SK-N-SH (cell line): ENCODE results near the gene XCR1. TPM values are rescaled to one million over a fixed set of nuclear protein-coding genes. Genes with fewer than 3 reads are reported as not detected.

ENCODE experiments used
- CTCF ChIA-PET: fragments of 300-600, 350-600 bp; formaldehyde crosslinking; extraction: SDS; loops from one replicate; lab custom pipeline; 2021; lab: Yijun Ruan, JAX
- POLR2A ChIA-PET: fragments of 350-600 bp; sonication (Branson Sonifier 250); formaldehyde crosslinking; extraction: SDS; loops from one replicate; lab custom pipeline; 2020; ENCODE audit warnings: antibody characterized with exemption, inconsistent platforms; lab: Yijun Ruan, JAX
- DNase-seq: peaks from one replicate; pipeline ENCODE4 v3.0.0; 2012
- H2AFZ ChIP-seq: fragments of 200-600 bp; sonication (generic); 2 replicates; pipeline ENCODE4 v1.8.1; 2016; ENCODE audit warnings: antibody characterized with exemption, mild to moderate bottlenecking, low read depth
- H3F3A ChIP-seq: fragments of 200-600 bp; sonication (generic); replicated peaks from 2 replicates; pipeline ENCODE3; 2016; ENCODE audit warnings: antibody characterized with exemption, mild to moderate bottlenecking; ENCODE audit not compliant: insufficient read depth
- H3K27ac ChIP-seq, 2 experiments: fragments of 200-500 bp in 1 of 2; fragments of 200-600 bp in 1 of 2; sonication (Bioruptor generic) in 1 of 2; sonication (generic), shearing (Covaris generic) in 1 of 2; 2 replicates each; pipeline versions ENCODE4 v1.5.1 to v1.6.1; 2014 to 2016; ENCODE audit warnings: low read depth in 2 of 2, inconsistent platforms in 1 of 2, low read length in 1 of 2, mild to moderate bottlenecking in 1 of 2, mixed read lengths in 1 of 2
- H3K27me3 ChIP-seq: fragments of 200-600 bp; sonication (generic), shearing (Covaris generic); 2 replicates; pipeline ENCODE4 v1.6.1; 2016; ENCODE audit warnings: mixed run types; ENCODE audit not compliant: insufficient read depth
- H3K36me3 ChIP-seq, 2 experiments: fragments of 200-500 bp in 1 of 2; fragments of 200-600 bp in 1 of 2; sonication (Bioruptor generic) in 1 of 2; sonication (generic) in 1 of 2; replicated peaks in 1 of 2; 2 replicates each; pipeline versions ENCODE3 to v1.5.1; 2014 to 2016; ENCODE audit warnings: low read length in 1 of 2, mild to moderate bottlenecking in 1 of 2; ENCODE audit not compliant: insufficient read depth in 2 of 2, control insufficient read depth in 1 of 2
- H3K4me1 ChIP-seq, 2 experiments: fragments of 200-500 bp in 1 of 2; fragments of 200-600 bp in 1 of 2; sonication (Bioruptor generic) in 1 of 2; sonication (generic), shearing (Covaris generic) in 1 of 2; 2 replicates each; pipeline versions ENCODE4 v1.5.1 to v1.6.1; 2014 to 2016; ENCODE audit warnings: low read depth in 1 of 2, low read length in 1 of 2, mixed run types in 1 of 2; ENCODE audit not compliant: insufficient read depth in 2 of 2, control insufficient read depth in 1 of 2
- H3K4me2 ChIP-seq: fragments of 200-600 bp; sonication (generic), shearing (Covaris generic); 2 replicates; pipeline ENCODE4 v1.6.1; 2017; ENCODE audit warnings: mixed run types
- H3K4me3 ChIP-seq, 2 experiments: fragments of 200-500 bp in 1 of 2; fragments of 200-600 bp in 1 of 2; sonication (Bioruptor generic) in 1 of 2; sonication (generic), shearing (Covaris generic) in 1 of 2; 2 replicates each; pipeline versions ENCODE4 v1.5.1 to v1.8.1; 2014 to 2016; ENCODE audit warnings: low read depth in 2 of 2, inconsistent platforms in 1 of 2, low read length in 1 of 2, mild to moderate bottlenecking in 1 of 2, mixed read lengths in 1 of 2, moderate library complexity in 1 of 2
- H3K79me2 ChIP-seq: fragments of 200-600 bp; sonication (generic); 2 replicates; pipeline ENCODE4 v1.8.1; 2017; ENCODE audit warnings: mild to moderate bottlenecking; ENCODE audit not compliant: insufficient read depth
- H3K9ac ChIP-seq: fragments of 200-600 bp; sonication (generic); 2 replicates; pipeline ENCODE4 v1.6.1; 2017; ENCODE audit warnings: mixed run types
- H3K9me2 ChIP-seq: fragments of 200-600 bp; sonication (generic); 2 replicates; pipeline ENCODE4 v1.6.1; 2017; ENCODE audit warnings: mixed run types
- H3K9me3 ChIP-seq: fragments of 200-600 bp; sonication (generic); 2 replicates; pipeline ENCODE4 v1.6.1; 2017; ENCODE audit warnings: mixed run types, mild to moderate bottlenecking, moderate library complexity
- H4K20me1 ChIP-seq: fragments of 200-600 bp; sonication (generic); 2 replicates; pipeline ENCODE4 v1.6.1; 2017; ENCODE audit warnings: mild to moderate bottlenecking, mixed run types; ENCODE audit not compliant: insufficient read depth
- ELF1 ChIP-seq: IDR thresholded peaks from 2 replicates; pipeline ENCODE4 v1.4.0; 2012
- FOSL2 ChIP-seq: IDR thresholded peaks from 2 replicates; pipeline ENCODE4 v1.4.0; 2012; ENCODE audit warnings: low read depth, mild to moderate bottlenecking, moderate library complexity, borderline replicate concordance
- FOXM1 ChIP-seq: IDR thresholded peaks from 2 replicates; pipeline ENCODE4 v1.4.0; 2012; ENCODE audit warnings: low read depth, mild to moderate bottlenecking
- GATA2 ChIP-seq: sonication (generic); formaldehyde crosslinking; IDR thresholded peaks from 2 replicates; pipeline ENCODE4 v1.5.0; 2020; ENCODE audit warnings: mild to moderate bottlenecking, missing genetic modification reagents
- MAX ChIP-seq: IDR thresholded peaks from 2 replicates; pipeline ENCODE4 v1.4.0; 2012; ENCODE audit warnings: low read depth
- MEF2A ChIP-seq: IDR thresholded peaks from 2 replicates; pipeline ENCODE4 v1.4.0; 2012; ENCODE audit warnings: low read depth, borderline replicate concordance
- NFIC ChIP-seq: IDR thresholded peaks from 2 replicates; pipeline ENCODE4 v1.4.0; 2012; ENCODE audit warnings: borderline replicate concordance
- RAD21 ChIP-seq: IDR thresholded peaks from 2 replicates; pipeline ENCODE4 v1.6.1; 2012; ENCODE audit warnings: mild to moderate bottlenecking, low read length
- RCOR1 ChIP-seq: fragments of 150-350 bp; IDR thresholded peaks from 2 replicates; pipeline ENCODE4 v1.6.1; 2017; ENCODE audit warnings: antibody characterized with exemption, low read length
- REST ChIP-seq: IDR thresholded peaks from 2 replicates; pipeline ENCODE4 v1.6.1; 2012; ENCODE audit warnings: mild to moderate bottlenecking, low read depth, low read length, moderate library complexity
- RFX5 ChIP-seq: IDR thresholded peaks from 2 replicates; pipeline ENCODE4 v1.6.1; 2012; ENCODE audit warnings: mild to moderate bottlenecking, improper control_type of control experiment, low read length
- RXRA ChIP-seq: IDR thresholded peaks from 2 replicates; pipeline ENCODE4 v1.4.0; 2012; ENCODE audit warnings: low read depth, mild to moderate bottlenecking, borderline replicate concordance
- SMC3 ChIP-seq: IDR thresholded peaks from 2 replicates; pipeline ENCODE4 v1.6.1; 2012; ENCODE audit warnings: low read depth, low read length, improper control_type of control experiment
- TCF12 ChIP-seq: IDR thresholded peaks from 2 replicates; pipeline ENCODE4 v1.4.0; 2012
- TEAD4 ChIP-seq: IDR thresholded peaks from 2 replicates; pipeline ENCODE4 v1.4.0; 2012; ENCODE audit warnings: mild to moderate bottlenecking, borderline replicate concordance; ENCODE audit not compliant: insufficient read depth
- USF1 ChIP-seq: IDR thresholded peaks from 2 replicates; pipeline ENCODE4 v1.4.0; 2012; ENCODE audit warnings: low read depth, borderline replicate concordance
- USF2 ChIP-seq: fragments of 150-350 bp; IDR thresholded peaks from 2 replicates; pipeline ENCODE4 v1.6.1; 2017; ENCODE audit warnings: antibody characterized with exemption, low read length, low read depth, borderline replicate concordance
- YY1 ChIP-seq: IDR thresholded peaks from 2 replicates; pipeline ENCODE4 v1.4.0; 2012; ENCODE audit warnings: low read depth, mild to moderate bottlenecking
- WGBS: methylation state at CpG from one replicate; pipeline ENCODE4 v1.1.6; 2017; ENCODE audit warnings: low lambda C conversion rate; 5-methylcytosine and 5-hydroxymethylcytosine counted together
- polyA plus RNA-seq, 3 experiments: library from polyadenylated mRNA; depleted of rRNA; stranded (reverse); fragments of >200 nt; gene quantifications; 2 replicates each; pipeline ENCODE4 v1.2.3, GENCODE V29; 2012

The XCR1 gene
- polyA plus RNA-seq, 1 of the 3 experiments (the other 2 are of a cell fraction), result not detected

- ChIA-PET POLR2A (no interaction called here), CTCF (interaction anchor here (1.0 to 9.1 kb wide), 2 partner anchors 16 to 17 kb away, joined by 3 to 106 read pairs; no protein-coding TSS in a partner anchor)
- Histone ChIP-seq H2AFZ (no peak overlapping the region), H3K9me3 (no peaks in the 10 kb centered on the region), H3K4me1 (peaks cover 0 to 7% of the 10 kb centered on the region in 2 experiments; a peak in 1 of 4 replicates), H3K79me2 (no peaks in the 10 kb centered on the region), H3K4me3 (no peak overlapping the region), H3K9me2 (no peaks in the 10 kb centered on the region), H3K27ac (no peak overlapping the region), H3K9ac (no peak overlapping the region), H3K4me2 (no peak overlapping the region), H4K20me1 (no peaks in the 10 kb centered on the region), H3F3A (no peaks in the 10 kb centered on the region), H3K36me3 (no peaks in the 10 kb centered on the region), H3K27me3 (peaks cover 37% of the 10 kb centered on the region; the same call in 1 of the 2 replicates)
- WGBS, result 20% methylated on average over 2 of the region's 3 CpGs
- DNase-seq, result no peak
- TF ChIP-seq MAX (no peak), RXRA (no peak), TEAD4 (no peak), FOSL2 (no peak), SMC3 (no peak), USF1 (no peak)
Measured at GRCh38 chr3:46061887-46062286, 34.6 kb upstream of the XCR1 start.

GRCh38 chr3:46061108-46061720 is 33.9 kb upstream of the XCR1 start:
- Histone ChIP-seq H3K9ac (no peak overlapping the region), H3F3A (no peaks in the 10 kb centered on the region), H3K27ac (no peak overlapping the region), H4K20me1 (no peaks in the 10 kb centered on the region), H3K4me3 (no peak overlapping the region), H3K9me2 (no peaks in the 10 kb centered on the region), H3K79me2 (no peaks in the 10 kb centered on the region), H2AFZ (no peak overlapping the region), H3K4me2 (no peak overlapping the region), H3K36me3 (no peaks in the 10 kb centered on the region), H3K27me3 (peaks cover 33% of the 10 kb centered on the region; the same call in 1 of the 2 replicates), H3K9me3 (no peaks in the 10 kb centered on the region), H3K4me1 (peaks cover 0 to 7% of the 10 kb centered on the region in 2 experiments; a peak in 1 of 4 replicates)
- TF ChIP-seq FOXM1 (no peak), MEF2A (no peak), REST (no peak), YY1 (no peak), ELF1 (no peak), RFX5 (no peak), RAD21 (no peak), TCF12 (no peak), USF2 (no peak), GATA2 (no peak), NFIC (no peak), SMC3 (no peak), RCOR1 (no peak)
- no peak for DNase-seq
- ChIA-PET POLR2A (no interaction called here), CTCF (interaction anchor here (1.0 to 9.1 kb wide), 2 partner anchors 15 to 18 kb away, joined by 3 to 106 read pairs; no protein-coding TSS in a partner anchor)
- 6% methylated on average over 3 of the region's 3 CpGs for WGBS
